ENCODE measurements around the gene OTX1. TPM values are rescaled to one million over a fixed set of nuclear protein-coding genes. Genes with fewer than 3 reads are reported as not detected.

Gene OTX1
- total RNA-seq, 1 donor from 2014 or later = not detected

DNA sequence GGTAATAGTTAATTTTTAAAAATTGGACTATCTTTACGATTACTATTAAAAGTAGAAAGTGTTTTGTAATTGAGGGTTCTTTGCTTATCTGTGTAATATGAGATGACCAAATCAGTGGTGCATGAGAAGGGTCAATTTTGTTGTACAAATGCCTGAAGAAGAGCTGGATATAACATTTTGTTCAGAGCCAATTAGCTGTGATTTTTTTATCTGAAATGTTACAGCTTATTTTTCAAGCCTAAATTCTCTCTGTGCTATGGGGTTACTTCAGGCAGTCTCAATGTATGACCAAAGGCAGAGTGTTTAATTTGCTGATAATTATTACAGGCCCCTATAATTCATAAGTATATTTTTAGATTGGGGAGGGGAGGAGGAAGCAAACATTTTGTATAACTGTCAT, 41.8 kb downstream of the OTX1 start:
- no peak for ATAC-seq (ENCODE audit: poor library complexity)
- no peak for DNase-seq
- intact Hi-C loops (cut with DNase I) = no loop called here

DNA sequence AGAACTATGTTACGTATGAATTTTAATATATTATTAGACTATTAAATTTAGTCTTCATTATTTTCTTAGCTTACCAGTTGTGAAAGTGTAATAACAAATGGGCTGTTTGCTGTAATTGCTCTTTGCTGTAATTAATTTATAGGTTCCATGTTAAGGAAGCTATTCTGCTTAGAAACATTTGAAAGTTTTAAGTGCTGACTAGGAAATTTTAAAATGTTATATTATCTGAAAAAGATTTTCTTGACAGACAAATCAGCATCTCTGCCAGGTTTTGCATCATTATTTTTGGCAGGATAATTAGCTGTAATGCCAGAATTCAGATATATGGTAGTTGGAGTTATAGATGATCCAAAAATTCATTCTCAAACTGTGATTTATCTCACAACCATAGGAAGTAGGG, 42.2 kb downstream of the OTX1 start:
- ATAC-seq (ENCODE audit: poor library complexity) = no peak
- intact Hi-C loops (cut with DNase I) = no loop called here

GRCh38 chr2:63093502-63093901, 42.9 kb downstream of the OTX1 start:
- DNase-seq = no peak
- intact Hi-C loops (cut with DNase I) = no loop called here
- no peak for ATAC-seq (ENCODE audit: poor library complexity)

More for the DNA sequence above, 42.2 kb downstream of the OTX1 start:
- DNase-seq = no peak

GRCh38 chr2:63096491-63096890, 45.9 kb downstream of the OTX1 start:
- intact Hi-C loops (cut with DNase I) = no loop called here
- no peak for DNase-seq
- ATAC-seq (ENCODE audit: poor library complexity) = no peak

GRCh38 chr2:63099032-63099431, 48.4 kb downstream of the OTX1 start:
- intact Hi-C loops (cut with DNase I) = no loop called here
- ATAC-seq (ENCODE audit: poor library complexity) = no peak
- DNase-seq = no peak

- intact Hi-C loops (cut with DNase I) = no loop called here
- DNase-seq (no peak), ATAC-seq (ENCODE audit: poor library complexity) (no peak)
Observed at GRCh38 chr2:63101954-63102353, 51.3 kb downstream of the OTX1 start.

- DNase-seq = no peak
- intact Hi-C loops (cut with DNase I) = no loop called here
Observed at GRCh38 chr2:63104482-63104881, 53.9 kb downstream of the OTX1 start.

More at GRCh38 chr2:63104482-63104881, 53.9 kb downstream of the OTX1 start:
- ATAC-seq (ENCODE audit: poor library complexity) = no peak
